Measurements from ENCODE around the gene SETDB1. TPM values are rescaled to one million over a fixed set of nuclear protein-coding genes. Genes with fewer than 3 reads are reported as not detected.
A peak's percentile ranks its signal among the peaks of the same experiment; 100 is the strongest.

The SETDB1 gene
- total and polyA plus RNA-seq, 2 of the 8 experiments (the other 6 are each of a cell fraction or from before 2014, with no cell fraction given): 27.5 to 48.8 TPM

DNA sequence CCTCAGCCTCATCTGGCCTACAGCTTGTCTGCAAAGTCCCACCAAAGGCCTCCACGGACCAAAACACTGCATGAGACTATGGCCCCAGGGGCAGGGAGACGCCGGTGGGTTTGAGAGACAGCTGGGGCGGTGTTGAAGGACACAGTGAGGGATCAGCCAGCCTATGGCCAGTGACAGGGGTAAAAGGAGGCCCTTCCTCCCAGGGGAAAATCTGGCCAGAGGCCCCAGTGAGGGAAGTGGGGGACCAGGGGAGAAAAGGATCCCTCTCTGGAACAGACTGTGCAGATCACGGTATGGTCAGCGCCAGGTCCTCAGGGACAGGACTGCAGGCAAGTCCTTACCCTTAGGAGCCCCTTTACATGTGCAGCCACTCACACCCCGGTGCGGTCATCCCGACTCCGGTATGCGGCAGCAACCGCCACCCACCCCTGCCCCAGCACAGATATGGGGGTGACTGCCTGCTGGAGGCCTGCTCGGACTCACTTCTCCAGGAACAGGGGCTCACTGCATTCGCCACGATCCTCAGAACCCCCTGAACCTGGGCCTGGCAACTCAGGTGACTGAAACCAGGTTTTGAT is 47.2 kb downstream of the SETDB1 start:
- 0 out of 2 replicates have a peak overlapping the region, but pooled peaks have one; percentile 72 for H2BK20ac ChIP-seq (ENCODE audit: low read length)
- POLR2A ChIA-PET (ENCODE audit: partially characterized antibody): interaction anchor here (0.6 to 10.5 kb wide), 14 partner anchors 7 to 417 kb away, joined by 3 to 133 read pairs (median 6); partner anchors contain the start of genes ANXA9, ENSA, MCL1 and MINDY1
- H2AK5ac ChIP-seq (ENCODE audit: low read depth, low read length): no peak overlapping the region
- peaks cover 21 to 61% of the 10 kb centered on the region in 2 experiments for H3K79me2 ChIP-seq (ENCODE audit: control insufficient read depth in 1 of 2, insufficient read depth in 2 of 2, low read length in 2 of 2)
- no peaks in the 10 kb centered on the region for H3K9me3 ChIP-seq (ENCODE audit: insufficient read depth in 2 of 2, low read depth in 1 of 2, low read length in 1 of 2)
- H4K20me1 ChIP-seq (replicated peaks in 1 of 2; ENCODE audit: control insufficient read depth in 1 of 2, insufficient read depth in 2 of 2, low read length in 2 of 2): peaks cover 15 to 23% of the 10 kb centered on the region in 2 experiments
- peak overlapping the region; percentile 83 to 93 for H3K4me2 ChIP-seq (ENCODE audit: insufficient read depth in 1 of 2, low read depth in 2 of 2, low read length in 2 of 2)
- WGBS, 2 experiments (ENCODE audit: extremely low coverage in 1 of 2, insufficient coverage in 1 of 2, insufficient read length in 1 of 2, insufficient replicate concordance in 2 of 2, low coverage in 1 of 2, low lambda C conversion rate in 2 of 2, missing lambda C conversion rate in 1 of 2): 51% methylated on average over 15 of the region's 15 CpGs; no CpG with 5 or more reads in 1 of the 2 experiments
- no peak overlapping the region for H3K56ac ChIP-seq (replicated peaks; ENCODE audit: insufficient read length, low read depth, low read length)
- no peak overlapping the region for H3K23ac ChIP-seq (ENCODE audit: insufficient read length)
- H3K27me3 ChIP-seq (replicated peaks in 1 of 4; ENCODE audit: control insufficient read depth in 3 of 4, extremely low read depth in 1 of 4, insufficient read depth in 3 of 4, low read length in 3 of 4): no peaks in the 10 kb centered on the region
- peaks cover 17% of the 10 kb centered on the region for H3K79me1 ChIP-seq (ENCODE audit: low read depth, low read length)
- DNase-seq (ENCODE audit: low read depth in 1 of 2, low spot score in 2 of 2) (peak in 1 of 2 experiments; percentile 59), FAIRE-seq (no peak)
- H3K4ac ChIP-seq (replicated peaks; ENCODE audit: insufficient read length, low read depth, low read length): no peak overlapping the region
- peak overlapping the region; percentile 15; the same call in 1 of the 2 replicates for H4K8ac ChIP-seq (ENCODE audit: extremely low read depth, insufficient read depth, low read length)
- H2BK15ac ChIP-seq (ENCODE audit: low read length): no peak overlapping the region
- H2BK12ac ChIP-seq (ENCODE audit: low read depth, low read length): 0 out of 2 replicates have a peak overlapping the region, but pooled peaks have one; percentile 18
- peaks cover 12% of the 10 kb centered on the region; the same call in 1 of the 2 replicates for H3K23me2 ChIP-seq (ENCODE audit: low read depth, low read length)
- H2AFZ ChIP-seq (ENCODE audit: low read length): no peak overlapping the region
- CTCF ChIA-PET (ENCODE audit: partially characterized antibody): interaction anchor here (0.9 to 1.4 kb wide), 5 partner anchors 15 to 51 kb away, joined by 3 to 8 read pairs (median 4); no protein-coding TSS in a partner anchor
- peak overlapping the region; percentile 16 for H4K5ac ChIP-seq (ENCODE audit: insufficient read length, low read depth, low read length)
- peak overlapping the region; percentile 52 to 80 (median 68); a peak in 6 of 7 replicates for H3K9ac ChIP-seq (replicated peaks in 1 of 4; ENCODE audit: extremely low read depth in 1 of 4, low read depth in 3 of 4, low read length in 3 of 4)
- H3K4me3 ChIP-seq (ENCODE audit: extremely low read depth in 1 of 4, insufficient read depth in 2 of 4, low read depth in 3 of 4, low read length in 4 of 4): peak overlapping the region; percentile 74 to 91 (median 80)
- H4K91ac ChIP-seq (replicated peaks; ENCODE audit: insufficient read length, low read length): peak overlapping the region; percentile 51
- H2BK120ac ChIP-seq (replicated peaks; ENCODE audit: low read depth, low read length): no peak overlapping the region
- peak overlapping the region; percentile 4; the same call in 1 of the 2 replicates for H3K18ac ChIP-seq (ENCODE audit: extremely low read depth, low read length)
- no peak overlapping the region for H3K14ac ChIP-seq (ENCODE audit: insufficient read length)
- H3K4me1 ChIP-seq (replicated peaks in 1 of 4; ENCODE audit: control insufficient read depth in 3 of 4, insufficient read depth in 4 of 4, low read length in 3 of 4): peaks cover 20 to 43% (median 34%) of the 10 kb centered on the region in 4 experiments
- peak overlapping the region; percentile 43; the same call in 1 of the 2 replicates for H3K27ac ChIP-seq (ENCODE audit: low read depth, low read length)
- peaks cover 5 to 8% (median 8%) of the 10 kb centered on the region in 4 experiments; a peak in 6 of 8 replicates for H3K36me3 ChIP-seq (ENCODE audit: control insufficient read depth in 2 of 4, insufficient read depth in 4 of 4, low read length in 3 of 4)
- peak overlapping the region; percentile 71; the same call in 1 of the 2 replicates for H2BK5ac ChIP-seq (ENCODE audit: low read depth, low read length)
- TF ChIP-seq NRF1 (IDR thresholded peaks at IDR 0.05; ENCODE audit: low read depth, low read length) (no peak), SIRT6 (IDR thresholded peaks at IDR 0.05; ENCODE audit: low read length) (no peak), RNF2 (IDR thresholded peaks at IDR 0.05; ENCODE audit: borderline replicate concordance, low read depth, low read length, missing control alignments, poor library complexity, severe bottlenecking) (no peak), KDM1A (IDR thresholded peaks at IDR 0.05; ENCODE audit: borderline replicate concordance, low read length) (no peak), BCL11A (IDR thresholded peaks at IDR 0.05; ENCODE audit: low read depth in 2 of 2, low read length in 2 of 2) (no peak), BRCA1 (IDR thresholded peaks at IDR 0.05; ENCODE audit: low read depth, low read length) (no peak)
- TF ChIP-seq, protein P1, sequence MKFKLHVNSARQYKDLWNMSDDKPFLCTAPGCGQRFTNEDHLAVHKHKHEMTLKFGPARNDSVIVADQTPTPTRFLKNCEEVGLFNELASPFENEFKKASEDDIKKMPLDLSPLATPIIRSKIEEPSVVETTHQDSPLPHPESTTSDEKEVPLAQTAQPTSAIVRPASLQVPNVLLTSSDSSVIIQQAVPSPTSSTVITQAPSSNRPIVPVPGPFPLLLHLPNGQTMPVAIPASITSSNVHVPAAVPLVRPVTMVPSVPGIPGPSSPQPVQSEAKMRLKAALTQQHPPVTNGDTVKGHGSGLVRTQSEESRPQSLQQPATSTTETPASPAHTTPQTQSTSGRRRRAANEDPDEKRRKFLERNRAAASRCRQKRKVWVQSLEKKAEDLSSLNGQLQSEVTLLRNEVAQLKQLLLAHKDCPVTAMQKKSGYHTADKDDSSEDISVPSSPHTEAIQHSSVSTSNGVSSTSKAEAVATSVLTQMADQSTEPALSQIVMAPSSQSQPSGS (IDR thresholded peaks at IDR 0.05; ENCODE audit: low read length): no peak
- TF ChIP-seq, protein P2, sequence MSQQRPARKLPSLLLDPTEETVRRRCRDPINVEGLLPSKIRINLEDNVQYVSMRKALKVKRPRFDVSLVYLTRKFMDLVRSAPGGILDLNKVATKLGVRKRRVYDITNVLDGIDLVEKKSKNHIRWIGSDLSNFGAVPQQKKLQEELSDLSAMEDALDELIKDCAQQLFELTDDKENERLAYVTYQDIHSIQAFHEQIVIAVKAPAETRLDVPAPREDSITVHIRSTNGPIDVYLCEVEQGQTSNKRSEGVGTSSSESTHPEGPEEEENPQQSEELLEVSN (IDR thresholded peaks at IDR 0.05): no peak

Data from H1 (cell line).